Right lobe of liver (tissue), 6 donors: ENCODE results near the gene AGO1. TPM values are rescaled to one million over a fixed set of nuclear protein-coding genes. Genes with fewer than 3 reads are reported as not detected.
A peak's percentile ranks its signal among the peaks of the same experiment; 100 is the strongest.

ENCODE experiments used
- ATAC-seq, 4 donors: fragments of 200-7000 bp; cut with Tn5 transposase; one replicate each; pipeline ENCODE4 v1.9.1; 2020; ENCODE audit warnings: mild to moderate bottlenecking in 4 of 4, moderate library complexity in 4 of 4
- DNase-seq, 3 donors: peaks; one replicate each; pipeline ENCODE4 v3.0.0-alpha.2; 2020
- H3K27ac ChIP-seq, 3 donors: fragments of 200-600 bp; one replicate each; pipeline ENCODE4 v1.8.0; 2022
- H3K27me3 ChIP-seq, 2 donors: fragments of 200-600 bp; one replicate each; pipeline ENCODE4 v1.8.0; 2022
- H3K36me3 ChIP-seq, 4 donors: fragments of 200-600 bp; sonication (generic) in 1 of 4; one replicate each; pipeline versions ENCODE4 v1.5.1 to v1.8.0; 2017 to 2022; ENCODE audit warnings: control low read depth in 1 of 4
- H3K4me1 ChIP-seq, 4 donors: fragments of 200-600 bp; sonication (generic) in 1 of 4; one replicate each; pipeline versions ENCODE4 v1.5.1 to v1.8.0; 2017 to 2022; ENCODE audit warnings: control low read depth in 1 of 4
- H3K4me3 ChIP-seq, 3 donors: fragments of 200-600 bp; one replicate each; pipeline ENCODE4 v1.8.0; 2022
- H3K9me3 ChIP-seq, 4 donors: fragments of 200-600 bp; sonication (generic) in 1 of 4; one replicate each; pipeline versions ENCODE4 v1.5.1 to v1.8.0; 2017 to 2022; ENCODE audit warnings: control low read depth in 1 of 4
- CTCF ChIP-seq, 4 donors: fragments of 200-600 bp in 3 of 4; fragments of 450-650 bp in 1 of 4; IDR thresholded peaks; one replicate each; pipeline versions ENCODE4 v1.5.1 to v1.8.0; 2016 to 2022; ENCODE audit warnings: antibody characterized with exemption in 4 of 4, mild to moderate bottlenecking in 2 of 4
- POLR2A ChIP-seq: fragments of 450-650 bp; IDR thresholded peaks from one replicate; pipeline ENCODE4 v1.6.1; 2017; ENCODE audit warnings: antibody characterized with exemption, mild to moderate bottlenecking
- WGBS: methylation state at CpG from one replicate; pipeline ENCODE4 v1.1.6; 2018; ENCODE audit warnings: low coverage, low lambda C conversion rate; ENCODE audit not compliant: insufficient coverage; ENCODE audit errors: missing lambda C conversion rate; 5-methylcytosine and 5-hydroxymethylcytosine counted together
- intact Hi-C, 2 donors: fragments of 100-400 bp; cut with DNase I; formaldehyde crosslinking; loops; one replicate each; pipeline versions ENCODE4 v1.11.2 to v1.14.1; 2022
- total RNA-seq, 6 experiments: library from RNA; depleted of rRNA in 2 of 6; stranded (reverse); fragments of >200 nt in 2 of 6; fragmentation: NEBNext Ultra II Directional in 3 of 6; extraction: Animal tissue kit (Norgen Biotek cat#: 25700) in 3 of 6; gene quantifications; one replicate each; pipeline versions ENCODE4 v1.1.0 to v1.2.4, GENCODE V29; 2016 to 2023
- donor health status: DM: no; HTN: yes; CAD: no.
- donor health status: DM: no; HTN: no; CAD: no.
- donor health status: DM: no; HTN: no; CAD: no.
- donor health status: DM: no; HTN: yes; CAD: no.
- donor health status: DM: no; HTN: yes; CAD: no.

AGO1 gene
- total RNA-seq, 6 experiments from 2014 or later: 8.7 to 11.2 (median 10.5) TPM

GRCh38 chr1:35930593-35931445 lies 47.8 kb downstream of the AGO1 start, which contains the start of gene AGO3:
Gene AGO3, plus strand, starts transcription at chr1:35931105. Its CDS starts 322 bp downstream, at chr1:35931427.
- Histone ChIP-seq H3K4me1 (peaks cover 0 to 35% (median 6%) of the 10 kb centered on the region in 4 donors), H3K4me3 (peak within 1 kb of the TSS; percentile 89 to 90 (median 90)), H3K9me3 (no peaks in the 10 kb centered on the region), H3K27me3 (no peaks in the 10 kb centered on the region), H3K36me3 (no peaks in the 10 kb centered on the region), H3K27ac (peak within 1 kb of the TSS; percentile 93 to 98 (median 97))
- ATAC-seq (peak; percentile 84 to 93 (median 89)), DNase-seq (peak; percentile 88 to 89 (median 88))
- intact Hi-C loops: no loop called here
- 0% methylated on average over 2 of the region's 112 CpGs for WGBS
- TF ChIP-seq POLR2A: peak; percentile 91
- TF ChIP-seq CTCF (IDR thresholded peaks at IDR 0.05): no peak

GRCh38 chr1:35931446-35932157 lies 48.6 kb downstream of the AGO1 start:
- H3K36me3 ChIP-seq: no peaks in the 10 kb centered on the region
- peak overlapping the region; percentile 89 to 90 (median 90) for H3K4me3 ChIP-seq
- H3K27ac ChIP-seq: peak overlapping the region; percentile 93 to 98 (median 97)
- under 1% methylated on average over 23 of the region's 28 CpGs for WGBS
- ATAC-seq: peak; percentile 30 to 48 (median 42)
- H3K4me1 ChIP-seq: peaks cover 0 to 35% (median 6%) of the 10 kb centered on the region in 4 donors
- DNase-seq: peak; percentile 42 to 63 (median 62)
- no peak for TF ChIP-seq POLR2A
- no peak for TF ChIP-seq CTCF (IDR thresholded peaks at IDR 0.05)
- intact Hi-C loops: no loop called here
- H3K27me3 ChIP-seq: no peaks in the 10 kb centered on the region
- no peaks in the 10 kb centered on the region for H3K9me3 ChIP-seq

- TF ChIP-seq POLR2A: no peak
- TF ChIP-seq CTCF (IDR thresholded peaks at IDR 0.05): no peak
- intact Hi-C loops: no loop called here
Measured at GRCh38 chr1:35932158-35932636, 49.2 kb downstream of the AGO1 start.

GRCh38 chr1:35932941-35933340 lies 49.9 kb downstream of the AGO1 start:
- Histone ChIP-seq H3K27me3 (no peaks in the 10 kb centered on the region), H3K4me3 (no peak overlapping the region), H3K4me1 (peaks cover 0 to 35% (median 6%) of the 10 kb centered on the region in 4 donors), H3K27ac (no peak overlapping the region), H3K9me3 (no peaks in the 10 kb centered on the region), H3K36me3 (no peaks in the 10 kb centered on the region)
- intact Hi-C loops: no loop called here
- DNase-seq (no peak), ATAC-seq (no peak)
- TF ChIP-seq CTCF (IDR thresholded peaks at IDR 0.05) (no peak), POLR2A (no peak)

More at GRCh38 chr1:35932158-35932636, 49.2 kb downstream of the AGO1 start:
- ATAC-seq: no peak
- Histone ChIP-seq H3K27me3 (no peaks in the 10 kb centered on the region), H3K27ac (peak overlapping the region in 1 of 3 donors; percentile 97), H3K4me3 (peak overlapping the region; percentile 89 to 90 (median 90)), H3K36me3 (no peaks in the 10 kb centered on the region), H3K4me1 (peaks cover 0 to 35% (median 6%) of the 10 kb centered on the region in 4 donors), H3K9me3 (no peaks in the 10 kb centered on the region)
- no peak for DNase-seq
- 22% methylated on average over 7 of the region's 7 CpGs for WGBS
